Naive thymus-derived CD4-positive, alpha-beta T cell (primary cell): Measurements from ENCODE around the gene PLAAT5. TPM values are rescaled to one million over a fixed set of nuclear protein-coding genes. Genes with fewer than 3 reads are reported as not detected.
"Not testable (repeated sequence)": the region's sequence is repeated elsewhere in the genome, so short reads cannot be mapped to it uniquely, and the experiment has no call there.

ENCODE experiments used
- ATAC-seq: fragments of 150-1000 bp; cut with Tn5 transposase; 2 replicates; pipeline ENCODE4 v1.10.0; 2021; ENCODE audit warnings: mild to moderate bottlenecking, moderate library complexity
- CTCF ChIA-PET: fragments of 350-600 bp; sonication (Branson Sonifier 250); formaldehyde crosslinking; loops from one replicate; lab custom pipeline; 2021; ENCODE audit warnings: antibody characterized with exemption; lab: Charles Lee
- POLR2A ChIA-PET: fragments of 350-600 bp; sonication (Branson Sonifier 250); formaldehyde crosslinking; loops from one replicate; lab custom pipeline; 2021; ENCODE audit warnings: antibody characterized with exemption, inconsistent platforms; lab: Charles Lee
- DNase-seq, 9 donors: peaks; one replicate each; pipeline versions ENCODE4 v3.0.0 to v3.0.0-alpha.2; 2020 to 2022; ENCODE audit warnings: mixed read lengths in 1 of 9
- H3K27ac ChIP-seq: one replicate; pipeline ENCODE4 v1.7.0; 2013; ENCODE audit warnings: mild to moderate bottlenecking, low read depth, low read length, moderate library complexity
- H3K27me3 ChIP-seq, 2 donors: one replicate each; pipeline ENCODE4 v1.7.0; 2013; ENCODE audit warnings: low read length in 2 of 2, mild to moderate bottlenecking in 2 of 2, moderate library complexity in 2 of 2; ENCODE audit not compliant: control insufficient read depth in 2 of 2, insufficient read depth in 2 of 2
- H3K36me3 ChIP-seq, 3 experiments: 1 replicate in 2 of 3; 2 replicates in 1 of 3; pipeline ENCODE4 v1.7.0; 2013; ENCODE audit warnings: low read length in 3 of 3, mild to moderate bottlenecking in 3 of 3, moderate library complexity in 1 of 3; ENCODE audit not compliant: insufficient read depth in 3 of 3, control insufficient read depth in 2 of 3
- H3K4me1 ChIP-seq, 2 donors: one replicate each; pipeline ENCODE4 v1.7.0; 2013; ENCODE audit warnings: low read length in 2 of 2, mild to moderate bottlenecking in 2 of 2, moderate library complexity in 1 of 2; ENCODE audit not compliant: control insufficient read depth in 2 of 2, insufficient read depth in 2 of 2
- H3K4me3 ChIP-seq: 2 replicates; pipeline ENCODE4 v1.7.0; 2013; ENCODE audit warnings: mild to moderate bottlenecking, low read length
- H3K9me3 ChIP-seq, 3 experiments: 1 replicate in 2 of 3; 2 replicates in 1 of 3; pipeline ENCODE4 v1.7.0; 2013; ENCODE audit warnings: low read length in 3 of 3; ENCODE audit not compliant: control insufficient read depth in 2 of 3
- H3K27ac Mint-ChIP-seq, 9 donors: one replicate each; pipeline ENCODE4 v1.8.0; 2020 to 2022; ENCODE audit warnings: mixed read lengths in 9 of 9, mild to moderate bottlenecking in 8 of 9, moderate library complexity in 5 of 9, inconsistent platforms in 2 of 9
- H3K27me3 Mint-ChIP-seq, 5 donors: one replicate each; pipeline ENCODE4 v1.8.0; 2021 to 2022; ENCODE audit warnings: mixed read lengths in 5 of 5, mild to moderate bottlenecking in 1 of 5
- H3K36me3 Mint-ChIP-seq, 5 donors: one replicate each; pipeline ENCODE4 v1.8.0; 2020 to 2022; ENCODE audit warnings: mixed read lengths in 5 of 5, mild to moderate bottlenecking in 3 of 5, inconsistent platforms in 1 of 5
- H3K4me1 Mint-ChIP-seq, 7 donors: one replicate each; pipeline ENCODE4 v1.8.0; 2020 to 2022; ENCODE audit warnings: mixed read lengths in 7 of 7, mild to moderate bottlenecking in 3 of 7, inconsistent platforms in 1 of 7
- H3K4me3 Mint-ChIP-seq, 10 donors: one replicate each; pipeline ENCODE4 v1.8.0; 2020 to 2022; ENCODE audit warnings: mild to moderate bottlenecking in 10 of 10, mixed read lengths in 10 of 10, moderate library complexity in 6 of 10, inconsistent platforms in 2 of 10
- H3K9me3 Mint-ChIP-seq, 11 donors: one replicate each; pipeline ENCODE4 v1.8.0; 2020 to 2022; ENCODE audit warnings: mixed read lengths in 11 of 11, mild to moderate bottlenecking in 4 of 11, inconsistent platforms in 1 of 11, moderate library complexity in 1 of 11
- intact Hi-C, 2 donors: fragments of 100-400 bp; cut with micrococcal nuclease; formaldehyde crosslinking; loops; one replicate each; pipeline ENCODE4 v1.15.1; 2023
- polyA plus RNA-seq, 2 donors: library from polyadenylated mRNA; unstranded; fragments of 300-500 nt; fragmentation: Illumina TruSeq; gene quantifications; one replicate each; pipeline ENCODE4 v1.2.3, GENCODE V29; 2021
- total RNA-seq, 6 experiments: library from RNA in 5 of 6; stranded (reverse) in 5 of 6; gene quantifications; 1 replicate in 5 of 6; 2 replicates in 1 of 6; pipeline ENCODE4 v1.2.3 and lab custom pipeline; 2021 to 2026

The PLAAT5 gene
- total and polyA plus RNA-seq, 7 experiments from 2014 or later = 1.1 TPM; not detected in 6

DNA sequence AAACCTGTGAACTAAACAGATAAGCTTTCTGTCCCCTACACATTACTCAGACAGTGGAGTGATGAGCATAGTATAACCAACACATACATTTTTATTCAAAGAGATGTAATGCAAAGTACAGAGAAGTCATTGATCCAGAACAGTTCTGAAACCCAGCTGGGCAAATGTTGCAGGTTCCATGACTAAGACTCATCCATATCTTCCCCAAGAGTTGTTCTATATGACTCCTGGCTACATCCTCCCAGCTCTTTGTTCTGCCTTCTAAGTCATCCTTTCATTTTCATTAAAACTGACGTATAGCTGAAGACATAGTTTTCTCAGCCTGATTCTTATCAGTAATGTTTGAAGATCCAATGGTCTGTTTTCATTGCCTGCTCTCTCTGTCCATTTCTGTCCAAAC lies 47.3 kb downstream of the PLAAT5 start:
- Mint-ChIP-seq H3K27me3 (peaks cover 0 to 8% (median 0%) of the 10 kb centered on the region in 5 donors), H3K36me3 (peaks cover 0 to 5% (median 0%) of the 10 kb centered on the region in 5 donors)
- intact Hi-C loops = no loop called here

DNA sequence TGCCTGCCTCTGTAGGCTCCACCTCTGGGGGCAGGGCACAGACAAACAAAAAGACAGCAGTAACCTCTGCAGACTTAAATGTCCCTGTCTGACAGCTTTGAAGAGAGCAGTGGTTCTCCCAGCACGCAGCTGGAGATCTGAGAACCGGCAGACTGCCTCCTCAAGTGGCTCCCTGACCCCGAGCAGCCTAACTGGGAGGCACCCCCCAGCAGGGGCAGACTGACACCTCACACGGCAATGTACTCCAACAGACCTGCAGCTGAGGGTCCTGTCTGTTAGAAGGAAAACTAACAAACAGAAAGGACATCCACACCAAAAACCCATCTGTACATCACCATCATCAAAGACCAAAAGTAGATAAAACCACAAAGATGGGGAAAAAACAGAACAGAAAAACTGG lies 55.1 kb downstream of the PLAAT5 start:
- H3K27me3 ChIP-seq, H3K9me3 ChIP-seq, H3K27ac ChIP-seq, H3K27ac Mint-ChIP-seq, H3K36me3 ChIP-seq, intact Hi-C loops, CTCF ChIA-PET, H3K4me3 ChIP-seq, DNase-seq, POLR2A ChIA-PET, H3K36me3 Mint-ChIP-seq, ATAC-seq, H3K4me3 Mint-ChIP-seq, H3K4me1 ChIP-seq, H3K4me1 Mint-ChIP-seq: not testable (repeated sequence)
- peaks cover 0 to 11% (median 4%) of the 10 kb centered on the region in 11 donors for H3K9me3 Mint-ChIP-seq
- peaks cover 11 to 47% (median 34%) of the 10 kb centered on the region in 5 donors for H3K27me3 Mint-ChIP-seq

More for the DNA sequence above, 47.3 kb downstream of the PLAAT5 start:
- H3K4me1 ChIP-seq = no peaks in the 10 kb centered on the region
- Mint-ChIP-seq H3K4me1 (peaks cover 0 to 24% (median 8%) of the 10 kb centered on the region in 7 donors), H3K27ac (no peak overlapping the region), H3K9me3 (peaks cover 0 to 10% (median 0%) of the 10 kb centered on the region in 11 donors), H3K4me3 (no peak overlapping the region)
- CTCF ChIA-PET = no interaction called here
- no peak overlapping the region for H3K27ac ChIP-seq
- H3K27me3 ChIP-seq = no peaks in the 10 kb centered on the region
- no peak for DNase-seq
- no peaks in the 10 kb centered on the region for H3K9me3 ChIP-seq
- ATAC-seq = no peak
- H3K4me3 ChIP-seq = no peak overlapping the region
- H3K36me3 ChIP-seq = no peaks in the 10 kb centered on the region
- POLR2A ChIA-PET = no interaction called here

DNA sequence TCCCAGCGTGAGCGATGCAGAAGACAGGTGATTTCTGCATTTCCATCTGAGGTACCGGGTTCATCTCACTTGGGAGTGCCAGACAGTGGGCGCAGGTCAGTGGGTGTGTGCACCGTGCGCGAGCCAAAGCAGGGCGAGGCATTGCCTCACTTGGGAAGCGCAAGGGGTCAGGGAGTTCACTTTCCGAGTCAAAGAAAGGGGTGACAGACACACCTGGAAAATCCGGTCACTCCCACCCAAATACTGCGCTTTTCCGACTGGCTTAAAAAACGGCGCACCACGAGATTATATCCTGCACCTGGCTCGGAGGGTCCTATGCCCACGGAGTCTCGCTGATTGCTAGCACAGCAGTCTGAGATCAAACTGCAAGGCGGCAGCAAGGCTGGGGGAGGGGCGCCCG lies 55.6 kb downstream of the PLAAT5 start:
- CTCF ChIA-PET, H3K36me3 Mint-ChIP-seq: not testable (repeated sequence)

DNA sequence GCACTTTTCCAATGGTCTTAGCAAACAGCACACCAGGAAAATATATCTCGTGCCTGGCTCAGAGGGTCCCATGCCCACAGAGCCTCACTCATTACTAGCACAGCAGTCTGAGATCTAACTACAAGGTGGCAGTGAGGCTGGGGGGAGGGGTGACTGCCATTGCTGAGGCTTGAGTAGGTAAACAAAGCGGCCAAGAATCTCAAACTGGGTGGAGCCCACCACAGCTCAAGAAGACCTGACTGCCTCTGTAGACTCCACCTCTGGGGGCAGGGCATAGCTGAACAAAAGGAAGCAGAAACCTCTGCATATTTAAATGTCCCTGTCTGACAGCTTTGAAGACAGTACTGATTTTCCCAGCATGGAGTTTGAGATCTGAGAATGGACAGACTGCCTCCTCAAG lies 60.2 kb downstream of the PLAAT5 start:
- H3K36me3 ChIP-seq, H3K9me3 ChIP-seq, ATAC-seq, DNase-seq, CTCF ChIA-PET, POLR2A ChIA-PET, H3K4me3 ChIP-seq, H3K27ac Mint-ChIP-seq, H3K36me3 Mint-ChIP-seq, H3K27me3 ChIP-seq, intact Hi-C loops, H3K4me1 ChIP-seq, H3K4me3 Mint-ChIP-seq, H3K27ac ChIP-seq, H3K4me1 Mint-ChIP-seq: not testable (repeated sequence)
- Mint-ChIP-seq H3K27me3 (peaks cover 23 to 70% (median 40%) of the 10 kb centered on the region in 5 donors), H3K9me3 (peaks cover 0 to 18% (median 4%) of the 10 kb centered on the region in 11 donors)

More for the DNA sequence above, 55.6 kb downstream of the PLAAT5 start:
- H3K27me3 ChIP-seq, H3K4me1 ChIP-seq, H3K36me3 ChIP-seq, H3K9me3 ChIP-seq, intact Hi-C loops, H3K4me3 Mint-ChIP-seq, H3K27ac ChIP-seq, H3K4me3 ChIP-seq, H3K4me1 Mint-ChIP-seq, POLR2A ChIA-PET, H3K27ac Mint-ChIP-seq, DNase-seq, ATAC-seq: not testable (repeated sequence)
- Mint-ChIP-seq H3K27me3 (peaks cover 11 to 51% (median 34%) of the 10 kb centered on the region in 5 donors), H3K9me3 (peaks cover 0 to 11% (median 4%) of the 10 kb centered on the region in 11 donors)

DNA sequence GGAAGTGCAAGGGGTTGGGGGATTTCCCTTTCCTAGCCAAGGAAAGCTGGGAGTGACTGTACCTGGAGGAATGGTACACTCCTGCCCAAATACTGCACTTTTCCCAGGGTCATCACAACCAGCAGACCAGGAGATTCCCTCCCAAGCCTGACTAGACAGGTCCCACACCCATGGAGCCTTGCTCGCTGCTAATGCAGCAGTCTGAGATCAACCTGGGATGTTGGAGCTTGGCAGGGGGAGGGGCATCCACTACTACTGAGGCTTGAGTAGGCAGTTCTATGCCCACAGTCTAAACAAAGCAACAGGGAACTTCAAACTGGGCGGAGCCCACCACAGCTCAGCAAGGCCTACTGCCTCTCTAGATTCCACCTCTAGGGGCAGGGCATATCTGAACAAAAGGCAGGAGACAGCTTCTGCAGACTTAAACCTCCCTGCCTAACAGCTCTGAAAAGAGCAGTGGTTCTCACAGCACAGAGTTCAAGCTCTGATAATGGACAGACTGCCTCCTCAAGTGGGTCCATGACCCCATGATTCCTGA lies 62.9 kb downstream of the PLAAT5 start:
- Mint-ChIP-seq H3K4me3 (no peak overlapping the region), H3K9me3 (peaks cover 0 to 21% (median 4%) of the 10 kb centered on the region in 11 donors), H3K27ac (no peak overlapping the region), H3K36me3 (peaks cover 0 to 9% (median 0%) of the 10 kb centered on the region in 5 donors), H3K27me3 (peaks cover 15 to 45% (median 24%) of the 10 kb centered on the region in 5 donors), H3K4me1 (no peaks in the 10 kb centered on the region)
- no peak for DNase-seq
- ATAC-seq = no peak
- POLR2A ChIA-PET = no interaction called here
- H3K4me1 ChIP-seq = no peaks in the 10 kb centered on the region
- no peaks in the 10 kb centered on the region for H3K36me3 ChIP-seq
- no peak overlapping the region for H3K4me3 ChIP-seq
- H3K27ac ChIP-seq = no peak overlapping the region
- CTCF ChIA-PET = no interaction called here
- no peaks in the 10 kb centered on the region for H3K9me3 ChIP-seq
- intact Hi-C loops = no loop called here
- no peaks in the 10 kb centered on the region for H3K27me3 ChIP-seq

DNA sequence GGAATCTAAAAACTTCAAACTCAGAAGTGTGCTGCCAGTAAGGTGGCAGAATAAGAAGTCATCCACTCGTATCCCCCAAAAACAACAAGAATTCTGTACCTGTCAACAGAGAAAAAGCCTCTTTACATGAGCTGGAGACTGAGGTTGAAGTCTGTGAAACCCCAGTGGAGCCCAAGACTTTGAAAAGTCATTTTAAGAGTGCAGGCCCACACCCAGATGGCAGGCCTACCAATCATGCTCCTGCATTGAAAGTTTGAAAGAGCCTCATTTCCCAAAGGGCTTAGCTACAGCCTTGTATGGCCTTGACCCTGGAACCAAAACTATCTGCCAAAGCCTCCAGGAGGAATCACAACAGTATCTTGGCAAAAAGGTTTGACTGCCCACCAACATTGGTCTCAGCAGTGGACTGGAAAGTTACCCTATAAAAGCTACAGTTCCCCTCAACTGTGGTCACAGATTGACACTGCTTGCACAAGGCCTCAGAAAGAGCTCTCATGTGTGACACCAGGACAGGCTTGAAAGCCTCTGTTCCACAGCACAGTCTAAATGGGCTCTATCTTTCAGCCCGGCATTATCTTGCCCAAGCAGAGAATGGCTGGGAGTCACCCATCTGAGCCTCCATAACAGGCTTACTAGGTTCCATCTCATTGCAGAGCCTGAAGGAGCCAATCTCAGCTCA lies 73.7 kb downstream of the PLAAT5 start:
- no peak overlapping the region for H3K27ac ChIP-seq
- ChIA-PET CTCF (no interaction called here), POLR2A (interaction anchor here (0.9 kb wide), 1 partner anchor 17 kb away, joined by 3 read pairs; no protein-coding TSS in a partner anchor)
- no peak for ATAC-seq
- no peak for DNase-seq
- H3K4me3 Mint-ChIP-seq = no peak overlapping the region
- H3K9me3 Mint-ChIP-seq = peaks cover 0 to 23% (median 7%) of the 10 kb centered on the region in 11 donors
- H3K4me3 ChIP-seq = no peak overlapping the region
- peaks cover 0 to 7% of the 10 kb centered on the region in 2 donors for H3K4me1 ChIP-seq
- intact Hi-C loops = loop anchor here in 1 of 2 donors (5.0 kb wide), 1 partner anchor 55 kb away; no protein-coding TSS in a partner anchor
- H3K36me3 ChIP-seq = no peaks in the 10 kb centered on the region
- no peaks in the 10 kb centered on the region for H3K9me3 ChIP-seq
- H3K27me3 ChIP-seq = no peaks in the 10 kb centered on the region
- peaks cover 0 to 6% (median 5%) of the 10 kb centered on the region in 5 donors for H3K27me3 Mint-ChIP-seq
- peaks cover 0 to 9% (median 5%) of the 10 kb centered on the region in 5 donors for H3K36me3 Mint-ChIP-seq
- no peak overlapping the region for H3K27ac Mint-ChIP-seq
- H3K4me1 Mint-ChIP-seq = peaks cover 9 to 33% (median 14%) of the 10 kb centered on the region in 7 donors
